A549 (cell line): ENCODE measurements around the gene VSIG1. TPM values are rescaled to one million over a fixed set of nuclear protein-coding genes. Genes with fewer than 3 reads are reported as not detected.

Experiments
- ATAC-seq, 2 experiments: fragments of 200-7000 bp in 1 of 2; fragments of >200 bp in 1 of 2; cut with Nextera tagmentation in 1 of 2; cut with Tn5 transposase in 1 of 2; 3 replicates each; pipeline versions ENCODE4 v1.8.0 to v1.9.1; 2018 to 2020; ENCODE audit warnings: mild to moderate bottlenecking in 1 of 2, moderate library complexity in 1 of 2
- CTCF ChIA-PET: fragments of 300-600 bp; sonication (Branson Sonifier 250); formaldehyde crosslinking; extraction: SDS; loops from one replicate; lab custom pipeline; 2021; ENCODE audit warnings: antibody characterized with exemption, inconsistent platforms; lab: Yijun Ruan, JAX
- POLR2A ChIA-PET: fragments of 350-600 bp; formaldehyde crosslinking; extraction: SDS; loops from one replicate; lab custom pipeline; 2021; ENCODE audit warnings: antibody characterized with exemption, inconsistent platforms; lab: Yijun Ruan, JAX
- DNase-seq, 2 experiments: peaks; one replicate each; pipeline versions ENCODE4 v3.0.0 to v3.0.0-alpha.2; 2011 to 2016; ENCODE audit warnings: low read depth in 1 of 2, low spot score in 1 of 2
- FAIRE-seq: peaks from 2 replicates; lab custom pipeline; 2011; peaks lifted over from hg19 to GRCh38; lab: Jason Lieb, UNC
- H3K27ac ChIP-seq, 2 experiments: fragments of >200 bp; sonication (Bioruptor Twin); formaldehyde crosslinking; 3 replicates each; pipeline ENCODE4 v1.5.1; 2016 to 2017
- H3K4me1 ChIP-seq: fragments of >200 bp; sonication (Bioruptor Twin); formaldehyde crosslinking; 3 replicates; pipeline ENCODE4 v1.6.1; 2016
- H3K4me2 ChIP-seq: fragments of >200 bp; sonication (Bioruptor Twin); formaldehyde crosslinking; 3 replicates; pipeline ENCODE4 v1.6.1; 2016
- H3K4me3 ChIP-seq: fragments of >200 bp; sonication (Bioruptor Twin); formaldehyde crosslinking; 3 replicates; pipeline ENCODE4 v1.5.1; 2016
- H3K9me3 ChIP-seq: fragments of >200 bp; sonication (Bioruptor Twin); formaldehyde crosslinking; 3 replicates; pipeline ENCODE4 v1.6.1; 2016
- BHLHE40 ChIP-seq: IDR thresholded peaks from 2 replicates; pipeline ENCODE4 v1.6.1; 2012; ENCODE audit warnings: low read depth, low read length, inconsistent platforms
- E2F6 ChIP-seq: IDR thresholded peaks from 2 replicates; pipeline ENCODE4 v1.6.1; 2012; ENCODE audit warnings: low read depth, borderline replicate concordance
- EHF ChIP-seq: fragments of 250-450 bp; sonication (Bioruptor Pico); IDR thresholded peaks from 2 replicates; pipeline ENCODE4 v1.5.0; 2020; ENCODE audit warnings: mild to moderate bottlenecking
- EHMT2 ChIP-seq: fragments of 200-600 bp; sonication (generic); IDR thresholded peaks from 2 replicates; pipeline ENCODE4 v1.6.1; 2016; ENCODE audit warnings: antibody characterized with exemption, low read depth, mild to moderate bottlenecking, moderate library complexity
- EP300 ChIP-seq, 2 experiments: fragments of >200 bp; sonication (Bioruptor Twin); formaldehyde crosslinking; IDR thresholded peaks; 2 replicates in 1 of 2; 3 replicates in 1 of 2; pipeline ENCODE4 v1.6.1; 2016 to 2017
- FOSL2 ChIP-seq, 2 experiments: fragments of 450-650 bp in 1 of 2; fragments of >200 bp in 1 of 2; sonication (Bioruptor Twin) in 1 of 2; formaldehyde crosslinking; IDR thresholded peaks; 2 replicates each; pipeline versions ENCODE4 v1.5.0 to v1.6.1; 2016 to 2020; ENCODE audit warnings: mild to moderate bottlenecking in 1 of 2, moderate library complexity in 1 of 2
- GATA3 ChIP-seq: IDR thresholded peaks from 2 replicates; pipeline ENCODE4 v1.6.1; 2012; ENCODE audit warnings: borderline replicate concordance
- HDAC2 ChIP-seq: fragments of 200-600 bp; sonication (generic); IDR thresholded peaks from 2 replicates; pipeline ENCODE4 v1.6.1; 2016
- HEYL ChIP-seq: fragments of 250-450 bp; sonication (Bioruptor Pico); IDR thresholded peaks from 2 replicates; pipeline ENCODE4 v1.8.0; 2021; ENCODE audit warnings: mild to moderate bottlenecking, moderate library complexity
- JUNB ChIP-seq: fragments of >200 bp; sonication (Bioruptor Twin); formaldehyde crosslinking; IDR thresholded peaks from 2 replicates; pipeline ENCODE4 v1.6.1; 2016
- MAFK ChIP-seq: fragments of 450-650 bp; IDR thresholded peaks from 2 replicates; pipeline ENCODE4 v1.6.1; 2014; ENCODE audit not compliant: partially characterized antibody
- MAX ChIP-seq: IDR thresholded peaks from 2 replicates; pipeline ENCODE4 v1.6.1; 2012
- MYC ChIP-seq: IDR thresholded peaks from 2 replicates; pipeline ENCODE4 v1.6.1; 2012; ENCODE audit warnings: mild to moderate bottlenecking, inconsistent platforms, low read length, improper control_type of control experiment, borderline replicate concordance
- NFE2L2 ChIP-seq: fragments of 150-350 bp; conservative IDR thresholded peaks from 2 replicates; pipeline ENCODE4 v1.6.1; 2014; ENCODE audit warnings: low read length
- NPAS2 ChIP-seq: fragments of 250-450 bp; sonication (Bioruptor Pico); IDR thresholded peaks from 2 replicates; pipeline ENCODE4 v1.8.0; 2022; ENCODE audit warnings: mild to moderate bottlenecking, moderate library complexity, borderline replicate concordance
- PHF8 ChIP-seq: fragments of 200-600 bp; sonication (generic); IDR thresholded peaks from 2 replicates; pipeline ENCODE4 v1.6.1; 2016; ENCODE audit warnings: low read depth, mild to moderate bottlenecking, antibody characterized with exemption, moderate library complexity, borderline replicate concordance
- POLR2AphosphoS2 ChIP-seq: conservative IDR thresholded peaks from 2 replicates; pipeline ENCODE4 v1.6.1; 2012; ENCODE audit warnings: low read length, improper control_type of control experiment, inconsistent platforms
- REST ChIP-seq: fragments of 200-600 bp; sonication (generic); IDR thresholded peaks from 2 replicates; pipeline ENCODE4 v1.6.1; 2016; ENCODE audit warnings: antibody characterized with exemption, mild to moderate bottlenecking, moderate library complexity
- SMC3 ChIP-seq: fragments of >200 bp; sonication (Bioruptor Twin); formaldehyde crosslinking; IDR thresholded peaks from 3 replicates; pipeline ENCODE4 v1.6.1; 2018; ENCODE audit warnings: inconsistent platforms
- TFCP2L1 ChIP-seq: fragments of 250-450 bp; sonication (Bioruptor Pico); IDR thresholded peaks from 2 replicates; pipeline ENCODE4 v1.5.0; 2021; ENCODE audit warnings: mild to moderate bottlenecking
- ZC3H11A ChIP-seq: fragments of 450-650 bp; IDR thresholded peaks from 2 replicates; pipeline ENCODE4 v1.6.1; 2014; ENCODE audit warnings: antibody characterized with exemption, mild to moderate bottlenecking
- ZSCAN20 ChIP-seq: fragments of 250-450 bp; sonication (Bioruptor Pico); IDR thresholded peaks from 2 replicates; pipeline ENCODE4 v1.8.0; 2022; ENCODE audit warnings: mild to moderate bottlenecking, moderate library complexity
- WGBS: methylation state at CpG from one replicate; pipeline ENCODE4 v1.1.6; 2017; ENCODE audit errors: missing lambda C conversion rate; 5-methylcytosine and 5-hydroxymethylcytosine counted together
- polyA plus RNA-seq, 4 experiments: library from polyadenylated mRNA; depleted of rRNA in 3 of 4; stranded (reverse); fragments of >200 nt; fragmentation: RNase III in 1 of 4; extraction: RNeasy Plus Mini Kit Qiagen cat#74134 plus additional on column Dnase treatment in 1 of 4; gene quantifications; 2 replicates in 3 of 4; 3 replicates in 1 of 4; pipeline ENCODE4 v1.2.3, GENCODE V29; 2011 to 2017
- TF ChIP-seq, protein P1 (sequence below): fragments of 250-450 bp; sonication (Bioruptor Pico); IDR thresholded peaks from 2 replicates; pipeline ENCODE4 v1.5.0; 2021; ENCODE audit warnings: mild to moderate bottlenecking, moderate library complexity, borderline replicate concordance
- TF ChIP-seq, protein P2 (sequence below): IDR thresholded peaks from 2 replicates; pipeline ENCODE4 v1.6.1; 2012

The VSIG1 gene
- polyA plus RNA-seq, 2 of the 4 experiments (the other 2 are of a cell fraction), result 0.17 to 1.2 TPM

GRCh38 chrX:108032944-108033343, 11.9 kb upstream of the VSIG1 start (continued):
- TF ChIP-seq HDAC2 (no peak), POLR2AphosphoS2 (no peak)
- TF ChIP-seq, all 56 proteins: peak for 0

DNA sequence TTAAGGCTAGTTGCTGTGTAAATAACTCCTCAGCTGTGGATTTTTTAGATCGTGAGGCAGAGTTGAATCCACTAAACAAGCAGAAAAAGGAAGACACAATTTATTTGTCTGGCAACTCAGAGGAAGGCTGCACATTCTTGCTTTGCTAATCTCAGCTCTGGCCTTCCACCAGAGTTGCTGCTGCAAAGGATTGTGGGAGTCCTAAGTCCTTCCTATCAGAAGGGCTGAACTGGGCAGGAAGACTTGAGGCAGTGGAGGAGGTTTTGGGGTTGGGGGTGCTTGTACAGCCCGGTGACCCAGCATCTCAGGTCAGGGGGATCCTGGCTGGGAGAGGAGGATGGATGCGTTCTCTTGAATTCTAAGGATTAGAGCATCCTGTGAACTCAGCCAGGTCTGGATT, 11.0 kb upstream of the VSIG1 start:
- ATAC-seq (no peak), DNase-seq (no peak), FAIRE-seq (no peak)
- Histone ChIP-seq H3K4me3 (no peak overlapping the region), H3K4me2 (peak overlapping the region; percentile 45), H3K27ac (peak overlapping the region; percentile 73 to 74), H3K9me3 (no peaks in the 10 kb centered on the region), H3K4me1 (peaks cover 53% of the 10 kb centered on the region)
- WGBS, result 48% methylated on average over 2 of the region's 3 CpGs
- ChIA-PET POLR2A (no interaction called here), CTCF (interaction anchor here (1.5 kb wide), 1 partner anchor 13 kb away, joined by 4 read pairs; no protein-coding TSS in a partner anchor)
- TF ChIP-seq EHF (CRISPR knock-in tag) (peak; percentile 57; the same call in 1 of the 2 replicates), ZC3H11A (no peak), E2F6 (no peak), ZSCAN20 (CRISPR knock-in tag) (no peak), NPAS2 (CRISPR knock-in tag) (no peak), PHF8 (no peak)

- H3K27ac ChIP-seq, result peak overlapping the region; percentile 73 to 79
- H3K4me2 ChIP-seq, result no peak overlapping the region
- no peak overlapping the region for H3K4me3 ChIP-seq
- H3K9me3 ChIP-seq, result no peaks in the 10 kb centered on the region
- DNase-seq, result no peak
- peaks cover 53% of the 10 kb centered on the region for H3K4me1 ChIP-seq
- no peak for ATAC-seq
- TF ChIP-seq EP300 (IDR thresholded peaks at IDR 0.05), result no peak
- TF ChIP-seq, protein P1, sequence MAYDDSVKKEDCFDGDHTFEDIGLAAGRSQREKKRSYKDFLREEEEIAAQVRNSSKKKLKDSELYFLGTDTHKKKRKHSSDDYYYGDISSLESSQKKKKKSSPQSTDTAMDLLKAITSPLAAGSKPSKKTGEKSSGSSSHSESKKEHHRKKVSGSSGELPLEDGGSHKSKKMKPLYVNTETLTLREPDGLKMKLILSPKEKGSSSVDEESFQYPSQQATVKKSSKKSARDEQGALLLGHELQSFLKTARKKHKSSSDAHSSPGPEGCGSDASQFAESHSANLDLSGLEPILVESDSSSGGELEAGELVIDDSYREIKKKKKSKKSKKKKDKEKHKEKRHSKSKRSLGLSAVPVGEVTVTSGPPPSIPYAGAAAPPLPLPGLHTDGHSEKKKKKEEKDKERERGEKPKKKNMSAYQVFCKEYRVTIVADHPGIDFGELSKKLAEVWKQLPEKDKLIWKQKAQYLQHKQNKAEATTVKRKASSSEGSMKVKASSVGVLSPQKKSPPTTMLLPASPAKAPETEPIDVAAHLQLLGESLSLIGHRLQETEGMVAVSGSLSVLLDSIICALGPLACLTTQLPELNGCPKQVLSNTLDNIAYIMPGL (CRISPR knock-in tag), result no peak
- no peak for TF ChIP-seq SMC3
- TF ChIP-seq MAFK, result no peak
- WGBS, result 93% methylated on average over 3 of the region's 3 CpGs
- CTCF ChIA-PET, result interaction anchor here (1.5 kb wide), 1 partner anchor 14 kb away, joined by 4 read pairs; no protein-coding TSS in a partner anchor
- POLR2A ChIA-PET, result no interaction called here
- FAIRE-seq, result no peak
These were observed 10.1 kb upstream of the VSIG1 start for GRCh38 chrX:108034725-108035124.

- DNase-seq (peak; percentile 89 to 97), ATAC-seq (peak; percentile 99 to 100), FAIRE-seq (peak; percentile 100)
- ChIA-PET CTCF (interaction anchor here (2.2 kb wide), 1 partner anchor 16 kb away, joined by 9 read pairs; no protein-coding TSS in a partner anchor), POLR2A (interaction anchor here (1.3 kb wide), 1 partner anchor 320 kb away, joined by 3 read pairs; no protein-coding TSS in a partner anchor)
- 4% methylated on average over 4 of the region's 4 CpGs for WGBS
- Histone ChIP-seq H3K9me3 (no peaks in the 10 kb centered on the region), H3K4me2 (peak overlapping the region; percentile 76), H3K4me1 (peaks cover 53% of the 10 kb centered on the region), H3K4me3 (no peak overlapping the region; the same call in 2 of the 3 replicates), H3K27ac (peak overlapping the region; percentile 94)
- TF ChIP-seq GATA3 (peak; percentile 85), EHMT2 (no peak), NFE2L2 (peak; percentile 60), TFCP2L1 (no peak), FOSL2 (IDR thresholded peaks at IDR 0.05) (peak; percentile 75), FOSL2 (CRISPR knock-in tag; IDR thresholded peaks at IDR 0.05) (peak; percentile 98), MAFK (peak; percentile 98), JUNB (peak; percentile 90), REST (no peak), MAX (peak; percentile 69), HEYL (CRISPR knock-in tag) (0 out of 2 replicates have a peak, but pooled peaks have one; percentile 63), MYC (no peak), BHLHE40 (peak; percentile 40; the same call in 1 of the 2 replicates)
- TF ChIP-seq, protein P2, sequence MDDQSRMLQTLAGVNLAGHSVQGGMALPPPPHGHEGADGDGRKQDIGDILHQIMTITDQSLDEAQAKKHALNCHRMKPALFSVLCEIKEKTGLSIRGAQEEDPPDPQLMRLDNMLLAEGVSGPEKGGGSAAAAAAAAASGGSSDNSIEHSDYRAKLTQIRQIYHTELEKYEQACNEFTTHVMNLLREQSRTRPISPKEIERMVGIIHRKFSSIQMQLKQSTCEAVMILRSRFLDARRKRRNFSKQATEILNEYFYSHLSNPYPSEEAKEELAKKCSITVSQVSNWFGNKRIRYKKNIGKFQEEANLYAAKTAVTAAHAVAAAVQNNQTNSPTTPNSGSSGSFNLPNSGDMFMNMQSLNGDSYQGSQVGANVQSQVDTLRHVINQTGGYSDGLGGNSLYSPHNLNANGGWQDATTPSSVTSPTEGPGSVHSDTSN, result no peak
These were observed 8.4 kb upstream of the VSIG1 start for GRCh38 chrX:108036298-108036973.
